Upper lobe of left lung (tissue), 6 donors: ENCODE data around the gene LCP1. TPM values are rescaled to one million over a fixed set of nuclear protein-coding genes. Genes with fewer than 3 reads are reported as not detected.

ENCODE experiments used
- ATAC-seq, 2 donors: fragments of 200-7000 bp; cut with Tn5 transposase; one replicate each; pipeline ENCODE4 v1.9.1; 2022; ENCODE audit warnings: mild to moderate bottlenecking in 2 of 2, moderate library complexity in 2 of 2; ENCODE audit not compliant: low FRiP score in 2 of 2
- DNase-seq, 2 donors: peaks; one replicate each; pipeline ENCODE4 v3.0.0-alpha.2; 2019 to 2020
- H3K27ac ChIP-seq, 4 donors: fragments of 200-600 bp; sonication (generic); one replicate each; pipeline ENCODE4 v1.5.1; 2016 to 2019
- H3K27me3 ChIP-seq, 4 donors: fragments of 200-600 bp; sonication (generic); one replicate each; pipeline ENCODE4 v1.5.1; 2017 to 2019
- H3K36me3 ChIP-seq, 4 donors: fragments of 200-600 bp; sonication (generic); one replicate each; pipeline ENCODE4 v1.5.1; 2016 to 2019
- H3K4me1 ChIP-seq, 4 donors: fragments of 200-600 bp; sonication (generic); one replicate each; pipeline ENCODE4 v1.5.1; 2018 to 2019
- H3K4me3 ChIP-seq, 4 donors: fragments of 200-600 bp; sonication (generic); one replicate each; pipeline ENCODE4 v1.5.1; 2017 to 2019; ENCODE audit warnings: mild to moderate bottlenecking in 2 of 4, moderate library complexity in 1 of 4
- H3K9me3 ChIP-seq, 4 donors: fragments of 200-600 bp; sonication (generic); one replicate each; pipeline ENCODE4 v1.5.1; 2018 to 2019
- CTCF ChIP-seq, 6 experiments: fragments of 450-650 bp in 4 of 6; fragments of 200-600 bp in 2 of 6; sonication (generic) in 2 of 6; IDR thresholded peaks; one replicate each; pipeline ENCODE4 v1.5.1; 2016 to 2019; ENCODE audit warnings: antibody characterized with exemption in 6 of 6
- EP300 ChIP-seq, 4 donors: sonication (generic); formaldehyde crosslinking; IDR thresholded peaks; one replicate each; pipeline ENCODE4 v1.5.1; 2017; ENCODE audit warnings: antibody characterized with exemption in 4 of 4, control low read depth in 2 of 4
- POLR2A ChIP-seq, 4 donors: fragments of 450-650 bp; IDR thresholded peaks; one replicate each; pipeline ENCODE4 v1.5.1; 2016 to 2017; ENCODE audit warnings: antibody characterized with exemption in 4 of 4, mild to moderate bottlenecking in 2 of 4
- POLR2AphosphoS5 ChIP-seq, 2 donors: sonication (generic); formaldehyde crosslinking; IDR thresholded peaks; one replicate each; pipeline ENCODE4 v1.5.1; 2017; ENCODE audit warnings: antibody characterized with exemption in 2 of 2
- WGBS, 2 donors: methylation state at CpG; one replicate each; pipeline ENCODE4 v1.1.5; 2017 to 2018; 5-methylcytosine and 5-hydroxymethylcytosine counted together
- total RNA-seq, 6 donors: library from RNA; depleted of rRNA in 4 of 6; stranded (reverse); fragments of >200 nt in 4 of 6; gene quantifications; one replicate each; pipeline versions ENCODE4 v1.1.0 to v1.2.1, GENCODE V29; 2016 to 2021
- donor health status: DM: no; HTN: no; CAD: no; lungs with moderate emphysema.
- donor health status: DM: no; HTN: yes; CAD: no; lungs with severe emphysema.

LCP1 gene
- total RNA-seq, 6 donors from 2014 or later, result 72.3 to 331 (median 129) TPM

GRCh38 chr13:46143184-46143701 is 38.7 kb downstream of the LCP1 start:
- H3K4me1 ChIP-seq, result peaks cover 0 to 4% (median 1%) of the 10 kb centered on the region in 4 donors
- WGBS, 2 donors, result 61 to 65% methylated on average over 4 of the region's 4 CpGs
- ATAC-seq, result no peak

GRCh38 chr13:46142776-46143175 is 39.2 kb downstream of the LCP1 start:
- WGBS, 2 donors, result 68 to 79% methylated on average over 3 of the region's 3 CpGs
- no peaks in the 10 kb centered on the region for H3K9me3 ChIP-seq
- ATAC-seq (no peak), DNase-seq (no peak)
- no peak for TF ChIP-seq CTCF (IDR thresholded peaks at IDR 0.05)
- no peak overlapping the region for H3K27ac ChIP-seq
- no peaks in the 10 kb centered on the region for H3K27me3 ChIP-seq
- H3K4me1 ChIP-seq, result peaks cover 0 to 4% (median 1%) of the 10 kb centered on the region in 4 donors
- H3K36me3 ChIP-seq, result peaks cover 0 to 17% (median 4%) of the 10 kb centered on the region in 4 donors
- H3K4me3 ChIP-seq, result no peak overlapping the region

More at GRCh38 chr13:46143184-46143701, 38.7 kb downstream of the LCP1 start:
- Histone ChIP-seq H3K36me3 (peaks cover 0 to 18% (median 4%) of the 10 kb centered on the region in 4 donors), H3K27ac (no peak overlapping the region), H3K27me3 (no peaks in the 10 kb centered on the region), H3K4me3 (no peak overlapping the region), H3K9me3 (no peaks in the 10 kb centered on the region)
- no peak for DNase-seq
- no peak for TF ChIP-seq CTCF (IDR thresholded peaks at IDR 0.05)
- TF ChIP-seq EP300 (IDR thresholded peaks at IDR 0.05), result no peak
- TF ChIP-seq POLR2A (IDR thresholded peaks at IDR 0.05), result no peak
- TF ChIP-seq POLR2AphosphoS5 (IDR thresholded peaks at IDR 0.05), result no peak

GRCh38 chr13:46140044-46140443 is 41.9 kb downstream of the LCP1 start:
- no peak for DNase-seq
- Histone ChIP-seq H3K36me3 (peaks cover 0 to 13% (median 4%) of the 10 kb centered on the region in 4 donors), H3K4me1 (peaks cover 0 to 6% (median 2%) of the 10 kb centered on the region in 4 donors), H3K27me3 (no peaks in the 10 kb centered on the region), H3K9me3 (no peaks in the 10 kb centered on the region), H3K27ac (no peak overlapping the region), H3K4me3 (no peak overlapping the region)
- TF ChIP-seq EP300 (IDR thresholded peaks at IDR 0.05), result no peak
- WGBS, 2 donors, result 79 to 80% methylated on average over 2 of the region's 2 CpGs
- no peak for ATAC-seq

GRCh38 chr13:46137627-46138317 is 44.2 kb downstream of the LCP1 start:
- no peaks in the 10 kb centered on the region for H3K9me3 ChIP-seq
- peaks cover 0 to 11% (median under 1%) of the 10 kb centered on the region in 4 donors for H3K4me1 ChIP-seq
- H3K36me3 ChIP-seq, result peaks cover 0 to 9% (median 2%) of the 10 kb centered on the region in 4 donors
- ATAC-seq (no peak), DNase-seq (no peak)
- WGBS, 2 donors, result 85 to 86% methylated on average over 2 of the region's 2 CpGs
- H3K27me3 ChIP-seq, result no peaks in the 10 kb centered on the region
- no peak overlapping the region for H3K4me3 ChIP-seq
- H3K27ac ChIP-seq, result no peak overlapping the region
- TF ChIP-seq POLR2A (IDR thresholded peaks at IDR 0.05), result no peak
- no peak for TF ChIP-seq CTCF (IDR thresholded peaks at IDR 0.05)
- no peak for TF ChIP-seq EP300 (IDR thresholded peaks at IDR 0.05)
- no peak for TF ChIP-seq POLR2AphosphoS5 (IDR thresholded peaks at IDR 0.05)

GRCh38 chr13:46136688-46137087 is 45.3 kb downstream of the LCP1 start:
- Histone ChIP-seq H3K27ac (no peak overlapping the region), H3K4me1 (peaks cover 0 to 11% (median 0%) of the 10 kb centered on the region in 4 donors), H3K4me3 (no peak overlapping the region), H3K36me3 (peaks cover 0 to 9% (median 4%) of the 10 kb centered on the region in 4 donors), H3K27me3 (no peaks in the 10 kb centered on the region), H3K9me3 (no peaks in the 10 kb centered on the region)
- no peak for ATAC-seq
- no peak for DNase-seq
- WGBS, 2 donors, result 86 to 87% methylated on average over 4 of the region's 4 CpGs
- TF ChIP-seq CTCF (IDR thresholded peaks at IDR 0.05) (no peak), POLR2AphosphoS5 (IDR thresholded peaks at IDR 0.05) (no peak), EP300 (IDR thresholded peaks at IDR 0.05) (no peak), POLR2A (IDR thresholded peaks at IDR 0.05) (no peak)
